ENCODE results near the gene TFPT. TPM values are rescaled to one million over a fixed set of nuclear protein-coding genes. Genes with fewer than 3 reads are reported as not detected.

Gene TFPT
- total and polyA plus RNA-seq, 2 of the 13 experiments (the other 11 are each of a cell fraction or from before 2014, with no cell fraction given): 8.4 to 10.7 TPM

DNA sequence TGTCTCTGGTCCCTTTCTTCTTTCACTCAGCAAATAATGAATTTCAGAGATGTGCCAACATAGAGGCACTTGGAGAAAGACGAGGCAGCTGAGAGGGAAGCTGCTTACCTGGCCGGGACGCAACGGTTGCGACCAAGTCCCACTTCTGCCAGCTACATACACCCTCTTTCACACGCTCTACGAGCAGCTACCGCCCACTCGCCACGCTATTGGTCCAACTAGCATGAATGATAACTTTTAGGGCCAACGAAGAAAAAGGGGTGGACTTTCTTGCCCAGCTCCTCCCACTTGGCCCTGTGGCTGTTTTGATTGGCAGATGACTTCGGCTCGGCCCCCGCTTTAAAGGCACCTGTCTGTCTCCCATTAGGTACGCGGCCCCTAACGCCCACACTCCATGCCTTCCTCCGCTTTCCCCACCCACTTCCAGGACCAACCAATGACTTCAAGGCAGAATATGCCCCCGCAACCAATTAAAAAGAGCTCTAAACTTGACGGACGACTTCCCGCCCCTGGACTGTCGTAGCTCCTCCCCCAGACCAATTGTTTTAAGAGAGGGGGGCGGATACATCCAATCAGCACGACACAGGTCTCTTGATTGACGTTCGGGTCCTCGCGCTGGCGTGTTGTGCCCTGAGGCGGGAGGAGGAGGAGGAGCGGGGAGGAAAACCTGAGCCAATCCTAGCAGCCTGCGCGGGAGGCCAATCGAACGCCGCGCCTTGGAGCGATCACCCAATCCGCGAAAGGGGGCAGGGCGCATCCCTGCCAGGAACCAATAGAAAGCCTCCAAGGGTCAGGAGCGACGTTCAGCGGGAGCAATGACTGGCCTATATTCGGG, 21.6 kb upstream of the TFPT start (continued):
- TF ChIP-seq DR1 (CRISPR knock-in tag; IDR thresholded peaks at IDR 0.05) (no peak), ZSCAN21 (CRISPR knock-in tag; IDR thresholded peaks at IDR 0.05; ENCODE audit: borderline replicate concordance) (no peak), ZNF30 (CRISPR knock-in tag; IDR thresholded peaks at IDR 0.05) (no peak), ZNF776 (CRISPR knock-in tag; IDR thresholded peaks at IDR 0.05) (no peak), ZNF564 (CRISPR knock-in tag; IDR thresholded peaks at IDR 0.05) (no peak), SIN3A (IDR thresholded peaks at IDR 0.05; ENCODE audit: borderline replicate concordance, low read depth, low read length) (peak; percentile 83; the same call in 1 of the 2 replicates), REPIN1 (CRISPR knock-in tag; IDR thresholded peaks at IDR 0.05; ENCODE audit: borderline replicate concordance, low read depth) (peak; percentile 69; the same call in 1 of the 2 replicates), IKZF1 (IDR thresholded peaks at IDR 0.05) (no peak), ZFP90 (CRISPR knock-in tag; IDR thresholded peaks at IDR 0.05; ENCODE audit: borderline replicate concordance) (no peak), KLF16 (CRISPR knock-in tag; IDR thresholded peaks at IDR 0.05) (no peak), MAZ (IDR thresholded peaks at IDR 0.05; ENCODE audit: borderline replicate concordance, low read depth, low read length) (peak; percentile 62; the same call in 1 of the 2 replicates), MAZ (CRISPR knock-in tag; IDR thresholded peaks at IDR 0.05; ENCODE audit: low read depth) (no peak; the same call in 1 of the 2 replicates), FOXK2 (IDR thresholded peaks at IDR 0.05) (peak; percentile 56; the same call in 1 of the 2 replicates), ZNF781 (CRISPR knock-in tag; IDR thresholded peaks at IDR 0.05; ENCODE audit: borderline replicate concordance, not compliant biosample characterization) (no peak)
- TF ChIP-seq, protein P1, sequence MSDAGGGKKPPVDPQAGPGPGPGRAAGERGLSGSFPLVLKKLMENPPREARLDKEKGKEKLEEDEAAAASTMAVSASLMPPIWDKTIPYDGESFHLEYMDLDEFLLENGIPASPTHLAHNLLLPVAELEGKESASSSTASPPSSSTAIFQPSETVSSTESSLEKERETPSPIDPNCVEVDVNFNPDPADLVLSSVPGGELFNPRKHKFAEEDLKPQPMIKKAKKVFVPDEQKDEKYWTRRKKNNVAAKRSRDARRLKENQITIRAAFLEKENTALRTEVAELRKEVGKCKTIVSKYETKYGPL (CRISPR knock-in tag; IDR thresholded peaks at IDR 0.05): no peak
- TF ChIP-seq, protein P2, sequence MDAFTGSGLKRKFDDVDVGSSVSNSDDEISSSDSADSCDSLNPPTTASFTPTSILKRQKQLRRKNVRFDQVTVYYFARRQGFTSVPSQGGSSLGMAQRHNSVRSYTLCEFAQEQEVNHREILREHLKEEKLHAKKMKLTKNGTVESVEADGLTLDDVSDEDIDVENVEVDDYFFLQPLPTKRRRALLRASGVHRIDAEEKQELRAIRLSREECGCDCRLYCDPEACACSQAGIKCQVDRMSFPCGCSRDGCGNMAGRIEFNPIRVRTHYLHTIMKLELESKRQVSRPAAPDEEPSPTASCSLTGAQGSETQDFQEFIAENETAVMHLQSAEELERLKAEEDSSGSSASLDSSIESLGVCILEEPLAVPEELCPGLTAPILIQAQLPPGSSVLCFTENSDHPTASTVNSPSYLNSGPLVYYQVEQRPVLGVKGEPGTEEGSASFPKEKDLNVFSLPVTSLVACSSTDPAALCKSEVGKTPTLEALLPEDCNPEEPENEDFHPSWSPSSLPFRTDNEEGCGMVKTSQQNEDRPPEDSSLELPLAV (CRISPR knock-in tag; conservative IDR thresholded peaks at IDR 0.05; ENCODE audit: low read depth): no peak
- TF ChIP-seq, protein P3, sequence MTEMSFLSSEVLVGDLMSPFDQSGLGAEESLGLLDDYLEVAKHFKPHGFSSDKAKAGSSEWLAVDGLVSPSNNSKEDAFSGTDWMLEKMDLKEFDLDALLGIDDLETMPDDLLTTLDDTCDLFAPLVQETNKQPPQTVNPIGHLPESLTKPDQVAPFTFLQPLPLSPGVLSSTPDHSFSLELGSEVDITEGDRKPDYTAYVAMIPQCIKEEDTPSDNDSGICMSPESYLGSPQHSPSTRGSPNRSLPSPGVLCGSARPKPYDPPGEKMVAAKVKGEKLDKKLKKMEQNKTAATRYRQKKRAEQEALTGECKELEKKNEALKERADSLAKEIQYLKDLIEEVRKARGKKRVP (CRISPR knock-in tag; IDR thresholded peaks at IDR 0.05): no peak
- TF ChIP-seq, protein P4, sequence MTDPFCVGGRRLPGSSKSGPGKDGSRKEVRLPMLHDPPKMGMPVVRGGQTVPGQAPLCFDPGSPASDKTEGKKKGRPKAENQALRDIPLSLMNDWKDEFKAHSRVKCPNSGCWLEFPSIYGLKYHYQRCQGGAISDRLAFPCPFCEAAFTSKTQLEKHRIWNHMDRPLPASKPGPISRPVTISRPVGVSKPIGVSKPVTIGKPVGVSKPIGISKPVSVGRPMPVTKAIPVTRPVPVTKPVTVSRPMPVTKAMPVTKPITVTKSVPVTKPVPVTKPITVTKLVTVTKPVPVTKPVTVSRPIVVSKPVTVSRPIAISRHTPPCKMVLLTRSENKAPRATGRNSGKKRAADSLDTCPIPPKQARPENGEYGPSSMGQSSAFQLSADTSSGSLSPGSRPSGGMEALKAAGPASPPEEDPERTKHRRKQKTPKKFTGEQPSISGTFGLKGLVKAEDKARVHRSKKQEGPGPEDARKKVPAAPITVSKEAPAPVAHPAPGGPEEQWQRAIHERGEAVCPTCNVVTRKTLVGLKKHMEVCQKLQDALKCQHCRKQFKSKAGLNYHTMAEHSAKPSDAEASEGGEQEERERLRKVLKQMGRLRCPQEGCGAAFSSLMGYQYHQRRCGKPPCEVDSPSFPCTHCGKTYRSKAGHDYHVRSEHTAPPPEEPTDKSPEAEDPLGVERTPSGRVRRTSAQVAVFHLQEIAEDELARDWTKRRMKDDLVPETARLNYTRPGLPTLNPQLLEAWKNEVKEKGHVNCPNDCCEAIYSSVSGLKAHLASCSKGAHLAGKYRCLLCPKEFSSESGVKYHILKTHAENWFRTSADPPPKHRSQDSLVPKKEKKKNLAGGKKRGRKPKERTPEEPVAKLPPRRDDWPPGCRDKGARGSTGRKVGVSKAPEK (CRISPR knock-in tag; IDR thresholded peaks at IDR 0.05; ENCODE audit: borderline replicate concordance): no peak
- TF ChIP-seq, protein P5, sequence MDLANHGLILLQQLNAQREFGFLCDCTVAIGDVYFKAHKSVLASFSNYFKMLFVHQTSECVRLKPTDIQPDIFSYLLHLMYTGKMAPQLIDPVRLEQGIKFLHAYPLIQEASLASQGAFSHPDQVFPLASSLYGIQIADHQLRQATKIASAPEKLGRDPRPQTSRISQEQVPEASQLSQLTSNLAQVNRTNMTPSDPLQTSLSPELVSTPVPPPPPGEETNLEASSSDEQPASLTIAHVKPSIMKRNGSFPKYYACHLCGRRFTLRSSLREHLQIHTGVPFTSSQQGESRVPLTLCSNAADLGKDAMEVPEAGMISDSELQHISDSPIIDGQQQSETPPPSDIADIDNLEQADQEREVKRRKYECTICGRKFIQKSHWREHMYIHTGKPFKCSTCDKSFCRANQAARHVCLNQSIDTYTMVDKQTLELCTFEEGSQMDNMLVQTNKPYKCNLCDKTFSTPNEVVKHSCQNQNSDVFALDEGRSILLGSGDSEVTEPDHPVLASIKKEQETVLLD (CRISPR knock-in tag; IDR thresholded peaks at IDR 0.05; ENCODE audit: low read depth): no peak
